HPDE6-E6E7 (cell line): Measurements from ENCODE around the gene NANS.
"Not testable (repeated sequence)": the region's sequence is repeated elsewhere in the genome, so short reads cannot be mapped to it uniquely, and the experiment has no call there.

Source experiments
- DNase-seq: peaks from one replicate; pipeline ENCODE4 v3.0.0; 2011; ENCODE audit warnings: missing footprints; ENCODE audit errors: extremely low spot score

Gene NANS

DNA sequence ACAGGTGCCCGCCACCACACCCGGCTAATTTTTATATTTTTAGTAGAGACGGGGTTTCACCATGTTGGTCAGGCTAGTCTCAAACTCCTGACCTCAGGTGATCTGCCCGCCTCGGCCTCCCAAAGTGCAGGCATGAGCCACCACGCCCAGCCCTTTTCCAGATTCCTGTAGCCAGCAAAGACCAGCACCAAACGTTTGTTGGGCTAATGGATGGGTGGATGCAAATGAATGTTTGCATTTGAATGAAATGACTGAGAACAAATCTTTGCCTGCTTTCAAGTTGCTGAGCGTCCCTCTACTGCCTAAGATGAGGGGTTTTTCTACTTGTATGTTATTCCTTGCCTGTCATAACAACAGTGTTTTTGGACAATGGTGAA lies 20.0 kb downstream of the NANS start:
- not testable (repeated sequence) for DNase-seq

DNA sequence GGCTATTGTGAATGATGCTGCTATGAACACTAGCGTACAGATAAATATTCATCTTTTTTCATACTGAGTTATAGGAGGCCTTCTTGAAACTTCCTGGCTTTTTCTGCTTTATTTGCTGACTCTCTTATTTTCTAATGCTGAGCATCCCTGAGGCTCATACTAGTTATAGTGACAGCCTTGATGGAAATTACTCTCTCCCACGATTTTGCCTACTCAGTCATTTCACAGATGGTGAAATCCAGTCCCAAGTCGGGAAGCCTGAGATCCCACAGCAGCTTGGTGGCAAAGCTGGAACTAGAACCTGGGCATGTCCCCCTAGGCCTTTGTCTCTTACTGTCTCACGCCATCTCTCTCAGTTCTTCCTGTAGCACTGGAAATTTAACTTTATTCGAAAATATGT lies 22.4 kb downstream of the NANS start:
- no peak for DNase-seq

DNA sequence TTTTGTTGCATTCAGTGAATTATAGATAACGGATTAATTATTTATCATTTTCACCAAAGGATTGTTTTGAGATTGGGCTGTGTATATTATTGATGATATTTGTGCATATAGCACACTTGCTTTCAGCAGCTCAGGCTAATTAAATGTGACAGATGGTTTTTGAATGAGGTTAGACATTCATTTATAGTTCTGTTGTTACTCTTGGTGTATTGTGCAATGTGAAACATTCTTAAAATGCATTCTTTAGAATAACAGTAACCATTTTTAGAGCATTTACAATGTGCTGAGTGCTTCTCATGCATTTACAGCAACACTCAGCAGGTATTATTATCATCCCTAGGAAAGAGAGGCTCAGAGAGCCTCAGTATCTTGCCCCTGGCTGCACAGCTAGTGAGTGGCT lies 23.8 kb downstream of the NANS start:
- DNase-seq: no peak

GRCh38 chr9:98080780-98081179 lies 24.2 kb downstream of the NANS start:
- DNase-seq: no peak

GRCh38 chr9:98081477-98082219 lies 25.1 kb downstream of the NANS start:
- DNase-seq: peak; percentile 60

GRCh38 chr9:98083061-98083501 lies 26.5 kb downstream of the NANS start:
- DNase-seq: no peak

DNA sequence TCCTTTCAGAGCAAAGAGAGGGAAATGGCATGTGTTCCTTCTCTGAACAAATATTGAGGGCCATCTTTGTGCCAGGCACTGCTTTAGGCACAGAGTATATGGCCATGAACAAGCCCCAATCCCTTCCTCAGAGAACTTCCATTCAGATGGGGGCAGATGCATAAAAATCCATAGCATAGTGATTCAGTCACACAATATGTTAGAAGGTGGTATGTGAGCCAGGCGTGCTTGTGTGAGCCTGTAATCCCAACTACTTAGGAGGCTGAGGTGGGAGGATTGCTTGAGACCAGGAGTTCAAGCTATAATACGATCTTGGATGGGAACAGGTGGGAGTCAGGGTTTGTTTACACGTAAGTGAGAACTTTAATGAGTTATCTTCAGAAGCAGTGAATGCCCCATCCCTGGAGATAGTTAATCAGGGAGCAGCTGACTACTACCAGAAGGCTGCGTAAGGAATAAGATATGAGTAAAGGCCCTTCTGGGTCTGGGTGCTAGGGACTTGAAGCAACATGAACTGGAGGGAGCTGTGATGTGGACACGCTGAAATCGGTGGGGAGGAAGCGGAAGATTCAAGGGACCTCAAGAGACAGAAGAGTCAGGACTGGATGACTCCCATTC lies 27.1 kb downstream of the NANS start:
- DNase-seq: no peak

- DNase-seq: no peak
These were observed 27.9 kb downstream of the NANS start for GRCh38 chr9:98084396-98084795.

- no peak for DNase-seq
These were observed 28.5 kb downstream of the NANS start for GRCh38 chr9:98085058-98085457.

DNA sequence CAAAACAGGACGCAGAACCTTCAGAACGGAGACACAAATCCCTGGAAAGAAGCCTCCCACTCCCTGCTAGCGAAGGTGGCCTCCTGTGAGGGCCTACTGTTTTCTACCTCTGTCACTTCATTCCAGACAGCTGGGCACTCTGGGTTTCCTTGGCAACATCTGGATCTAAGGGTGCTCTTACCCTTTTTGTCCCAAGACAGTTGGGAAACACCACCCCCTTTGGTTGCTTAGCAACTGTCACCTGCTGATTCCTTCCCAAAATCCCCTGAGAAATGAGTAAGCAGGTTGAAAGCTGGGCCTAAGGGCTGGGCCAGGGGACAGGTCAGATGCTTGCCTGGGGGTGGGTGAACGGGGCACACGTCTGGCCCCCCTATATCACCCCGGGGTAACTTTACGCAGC lies 29.4 kb downstream of the NANS start:
- no peak for DNase-seq

GRCh38 chr9:98086461-98086860 lies 29.9 kb downstream of the NANS start:
- DNase-seq: no peak

- DNase-seq: peak; percentile 68
These were observed 31.2 kb downstream of the NANS start for GRCh38 chr9:98087420-98088354.

DNA sequence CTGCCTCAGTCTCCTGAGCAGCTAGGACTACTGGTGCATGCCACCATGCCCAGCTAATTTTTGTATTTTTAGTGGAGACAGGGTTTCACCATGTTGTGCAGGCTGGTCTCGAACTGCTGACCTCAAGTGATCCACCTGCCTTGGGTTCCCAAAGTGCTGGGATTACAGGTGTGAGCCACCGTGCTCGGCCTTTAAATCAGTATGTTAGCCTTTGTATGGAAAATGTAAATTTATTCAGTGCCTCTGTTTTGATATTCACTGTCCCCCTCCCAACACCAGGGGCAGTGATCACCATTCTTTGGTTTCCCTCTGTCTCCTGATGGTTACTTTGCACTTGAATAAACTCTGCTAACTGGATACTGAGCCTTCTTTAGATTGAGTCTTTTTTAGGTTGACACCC lies 34.1 kb downstream of the NANS start:
- DNase-seq: not testable (repeated sequence)

DNA sequence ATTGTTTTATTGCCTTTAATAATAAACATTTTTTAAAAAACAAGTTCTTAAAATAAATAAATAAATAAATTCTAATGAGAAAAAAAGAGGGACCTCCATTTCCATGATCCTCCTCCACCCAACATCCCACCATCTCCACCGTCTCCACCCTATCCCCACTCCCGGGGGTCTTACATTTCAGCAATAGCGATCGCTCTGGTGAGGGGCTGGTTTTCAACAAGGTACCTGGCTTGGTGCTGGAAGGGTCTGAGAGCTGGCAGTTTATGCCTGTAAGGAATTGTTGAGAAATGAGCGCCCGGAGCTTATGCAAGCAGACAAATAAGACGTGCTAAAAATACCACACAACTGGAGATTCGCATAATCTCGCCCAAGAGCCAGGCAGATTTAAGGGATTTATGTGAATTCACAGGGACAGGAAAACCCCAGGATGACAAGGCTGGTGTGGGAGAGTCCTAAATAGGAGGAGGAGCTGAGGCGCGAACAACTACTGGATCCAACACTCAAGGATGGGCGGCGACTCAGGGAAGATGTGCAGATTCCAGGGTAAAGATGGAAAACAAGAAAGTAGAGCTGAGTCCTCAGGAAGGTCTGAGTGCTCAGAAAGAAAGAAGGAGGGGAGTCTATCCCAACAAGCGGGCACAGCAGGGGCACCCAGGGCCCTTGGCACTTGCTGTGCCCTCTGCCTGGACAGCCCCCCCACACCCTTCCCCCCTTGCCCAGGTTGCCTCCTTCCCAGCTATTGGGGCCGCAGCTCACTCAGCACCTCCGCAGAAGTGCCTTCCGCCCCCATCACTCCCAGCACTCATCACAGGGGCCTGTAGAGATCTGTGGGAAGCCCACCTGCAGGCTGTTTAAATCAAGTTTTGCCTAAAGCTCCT lies 35.4 kb downstream of the NANS start:
- no peak for DNase-seq

GRCh38 chr9:98092613-98092931 lies 36.0 kb downstream of the NANS start:
- no peak for DNase-seq

DNA sequence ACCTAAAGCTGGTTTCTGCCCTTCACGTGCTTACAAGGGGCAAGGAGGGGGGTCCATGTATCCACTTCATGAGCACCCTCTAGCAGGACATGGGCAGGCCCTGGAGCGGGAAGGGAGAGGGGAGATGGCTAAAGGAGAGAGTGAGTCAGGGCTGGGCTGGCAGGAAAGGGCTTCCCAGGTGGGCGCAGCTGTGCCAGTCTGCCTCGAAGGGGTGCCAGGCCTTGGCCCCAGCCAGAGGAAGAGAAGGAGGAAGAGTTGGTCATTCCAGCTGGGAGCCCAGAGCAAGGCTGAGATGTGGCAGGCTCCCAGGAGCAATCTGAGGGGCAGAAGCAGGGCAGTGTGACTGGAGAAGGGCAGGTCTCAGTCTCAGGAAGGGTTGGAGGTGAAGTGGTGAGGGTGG lies 37.8 kb downstream of the NANS start:
- no peak for DNase-seq

DNA sequence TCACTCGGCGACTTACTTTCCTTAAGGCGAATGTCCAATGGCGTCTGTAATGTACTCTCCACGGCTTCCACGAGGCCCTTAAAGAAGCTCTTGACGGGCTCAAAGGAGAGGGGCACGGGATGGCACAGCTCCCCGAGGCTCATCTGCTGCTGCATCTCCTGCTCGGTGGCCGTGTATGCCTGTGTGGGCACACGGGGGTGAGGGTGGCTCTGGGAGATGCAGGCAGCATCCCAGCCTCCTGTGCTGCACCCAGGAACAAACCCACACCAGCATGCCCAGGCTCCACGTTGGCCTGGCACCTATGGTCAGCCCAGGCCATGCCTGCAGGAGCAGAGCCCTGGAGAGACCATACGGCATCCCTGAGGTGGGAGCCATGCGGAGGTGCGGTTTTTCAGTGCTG lies 38.3 kb downstream of the NANS start:
- no peak for DNase-seq

DNA sequence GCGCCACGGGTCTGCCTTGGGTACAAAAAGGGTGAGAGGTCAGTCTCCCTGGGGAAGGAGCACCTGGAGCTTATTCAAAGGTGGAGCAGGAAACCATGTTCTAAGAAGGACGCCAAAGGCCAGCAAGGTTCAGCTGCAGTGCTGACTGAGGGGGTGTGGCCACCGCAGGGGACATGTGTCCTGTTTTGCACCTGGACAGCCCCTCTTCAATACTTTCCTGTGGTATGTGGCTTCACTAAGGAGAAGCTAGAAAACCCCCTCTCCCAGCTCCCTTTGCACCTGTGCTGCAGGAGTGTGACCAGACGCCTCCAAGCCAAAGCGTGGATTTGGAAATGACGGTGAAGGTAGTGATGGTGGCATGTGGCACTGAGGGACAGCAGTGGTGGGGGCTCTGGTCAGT lies 38.9 kb downstream of the NANS start:
- DNase-seq: no peak

DNA sequence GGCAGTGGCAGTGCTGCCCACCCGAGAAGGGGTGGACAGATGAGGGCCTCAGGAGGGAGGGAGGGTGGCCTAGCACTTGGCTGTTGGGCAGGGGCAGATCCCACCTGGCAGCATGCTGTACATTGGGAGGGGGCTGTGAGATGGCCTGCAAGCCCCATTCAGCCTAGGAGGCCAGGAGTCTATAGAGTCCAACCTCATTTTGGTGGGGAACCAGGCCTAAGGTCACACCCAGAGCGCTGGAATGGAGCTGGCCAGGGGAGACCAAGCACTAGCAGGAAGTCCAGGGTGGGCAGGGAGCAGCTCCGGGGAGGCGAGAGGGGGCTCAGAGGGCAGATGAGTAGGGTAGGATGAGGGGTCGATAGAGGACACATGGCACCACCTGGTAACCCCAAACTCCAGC lies 39.6 kb downstream of the NANS start:
- no peak for DNase-seq

DNA sequence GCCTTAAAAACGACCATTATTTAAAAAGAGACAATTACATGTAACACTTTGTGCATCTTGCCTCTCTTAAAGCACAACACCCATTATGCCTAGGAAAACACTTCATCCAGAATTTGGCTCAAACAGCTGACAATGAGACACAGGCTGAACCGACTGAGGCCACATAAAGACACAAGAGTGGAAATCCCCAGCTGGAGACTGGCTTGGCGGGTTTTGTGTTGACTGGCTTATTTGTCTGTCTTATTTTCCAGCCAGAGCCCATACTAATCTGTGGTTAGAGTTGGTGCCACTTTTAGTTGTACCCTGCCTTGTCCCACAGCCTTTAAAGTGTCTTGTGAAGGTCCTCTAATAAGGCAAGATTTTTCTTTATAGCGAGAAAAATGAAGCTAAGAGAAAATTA lies 41.3 kb downstream of the NANS start:
- no peak for DNase-seq

DNA sequence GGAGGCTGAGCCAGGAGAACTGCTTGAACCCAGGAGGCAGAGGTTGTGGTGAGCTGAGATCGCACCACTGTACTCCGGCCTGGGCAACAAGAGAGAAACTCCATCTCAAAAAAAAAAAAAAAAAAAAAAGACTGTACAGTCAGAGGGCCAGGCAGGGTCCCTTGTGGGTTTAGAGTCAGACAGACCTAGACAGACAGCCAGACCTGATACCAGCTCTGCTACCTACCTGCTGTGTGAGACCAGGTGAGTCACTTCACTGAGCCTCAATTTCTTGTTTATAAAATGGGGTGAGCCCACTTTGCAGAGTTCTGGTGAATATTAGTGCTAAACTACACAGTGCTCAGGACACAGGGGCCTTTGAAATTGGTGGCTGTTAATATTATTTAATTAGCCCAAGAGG lies 42.8 kb downstream of the NANS start:
- DNase-seq: no peak

DNA sequence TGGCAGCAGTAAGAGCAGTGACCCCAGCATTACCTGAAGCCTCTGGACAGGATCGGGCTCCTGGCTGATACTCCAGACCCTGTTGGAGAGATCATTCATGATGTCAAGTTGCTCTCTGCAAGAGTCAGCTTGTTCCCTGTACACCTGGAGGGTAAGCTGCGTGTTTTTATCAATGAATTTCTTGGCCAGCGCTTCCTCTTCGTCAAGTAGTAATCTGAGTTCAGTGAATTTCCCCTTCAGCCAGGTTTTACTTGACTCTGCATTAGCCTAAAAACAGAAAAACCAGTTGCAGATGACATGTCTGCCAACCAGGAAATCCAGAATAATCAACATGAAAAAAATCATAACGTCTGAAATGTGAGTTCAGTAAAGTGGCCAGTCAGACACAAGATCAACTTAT lies 43.4 kb downstream of the NANS start:
- no peak for DNase-seq
